Ovary (tissue), 9 donors: ENCODE data around the gene RIOX2. TPM values are rescaled to one million over a fixed set of nuclear protein-coding genes. Genes with fewer than 3 reads are reported as not detected.

ENCODE experiments used
- DNase-seq, 5 donors: peaks; one replicate each; pipeline ENCODE4 v3.0.0-alpha.2; 2019 to 2020
- H3K27ac ChIP-seq, 2 donors: fragments of 200-600 bp; one replicate each; pipeline versions ENCODE4 v1.5.1 to v1.8.0; 2019 to 2022
- H3K27me3 ChIP-seq: fragments of 200-600 bp; one replicate; pipeline ENCODE4 v1.8.0; 2022
- H3K36me3 ChIP-seq: fragments of 200-600 bp; sonication (generic); one replicate; pipeline ENCODE4 v1.5.1; 2019
- H3K4me1 ChIP-seq: one replicate; pipeline ENCODE4 v1.8.1; 2013; ENCODE audit warnings: mild to moderate bottlenecking, moderate library complexity; ENCODE audit not compliant: insufficient read depth
- H3K4me3 ChIP-seq: fragments of 200-600 bp; sonication (generic); one replicate; pipeline ENCODE4 v1.5.1; 2017
- H3K9me3 ChIP-seq, 2 donors: fragments of 200-600 bp in 1 of 2; sonication (generic) in 1 of 2; one replicate each; pipeline versions ENCODE4 v1.5.1 to v1.8.1; 2013 to 2019; ENCODE audit warnings: mild to moderate bottlenecking in 1 of 2, moderate library complexity in 1 of 2
- CTCF ChIP-seq, 3 donors: fragments of 450-650 bp in 2 of 3; fragments of 200-600 bp in 1 of 3; IDR thresholded peaks; one replicate each; pipeline versions ENCODE4 v1.5.1 to v1.8.0; 2016 to 2022; ENCODE audit warnings: antibody characterized with exemption in 3 of 3, mild to moderate bottlenecking in 1 of 3
- EP300 ChIP-seq: sonication (generic); formaldehyde crosslinking; IDR thresholded peaks from one replicate; pipeline ENCODE4 v1.6.1; 2017; ENCODE audit warnings: antibody characterized with exemption
- POLR2A ChIP-seq: fragments of 450-650 bp; IDR thresholded peaks from one replicate; pipeline ENCODE4 v1.6.1; 2017; ENCODE audit warnings: antibody characterized with exemption, mild to moderate bottlenecking, moderate library complexity
- WGBS, 3 donors: extraction: QIAGEN DNeasy Blood & Tissue Kit in 1 of 3; methylation state at CpG; one replicate each; pipeline versions ENCODE4 v1.1.5 to v1.1.7; 2013 to 2017; 5-methylcytosine and 5-hydroxymethylcytosine counted together
- intact Hi-C, 4 donors: fragments of 100-400 bp; cut with DNase I; formaldehyde crosslinking; loops; one replicate each; pipeline versions ENCODE4 v1.11.0 to v1.15.1; 2022 to 2023
- polyA plus RNA-seq, 2 donors: library from polyadenylated mRNA; stranded (reverse); fragments of 200-250 nt in 1 of 2; fragments of 350-450 nt in 1 of 2; fragmentation: Illumina TruSeq in 1 of 2; extraction: RNeasy Lipid Tissue Mini Kit (QIAGEN cat#74804) in 1 of 2; gene quantifications; one replicate each; pipeline ENCODE4 v1.2.3, GENCODE V29; 2013 to 2014
- total RNA-seq, 7 donors: library from RNA; depleted of rRNA in 2 of 7; stranded (reverse); fragments of >200 nt in 2 of 7; fragmentation: NEBNext Ultra II Directional in 3 of 7; extraction: Animal tissue kit (Norgen Biotek cat#: 25700) in 3 of 7; gene quantifications; one replicate each; pipeline versions ENCODE4 v1.1.0 to v1.2.4, GENCODE V29; 2016 to 2023
- donor health status: DM: no; HTN: no; CAD: no; lungs with moderate emphysema.
- donor health status: DM: no; HTN: no; CAD: no.
- donor health status: Bipolar disorder and iron deficiency.
- donor health status: DM: yes; HTN: yes; CAD: no.
- donor health status: DM: no; HTN: no; CAD: no.
- donor health status: DM: yes; HTN: yes; CAD: no.

The RIOX2 gene
- total and polyA plus RNA-seq, 9 donors, result 10.3 to 36.7 (median 22.7) TPM

GRCh38 chr3:97958396-97958795 is 13.8 kb downstream of the RIOX2 start:
- H3K9me3 ChIP-seq, result no peaks in the 10 kb centered on the region
- H3K27ac ChIP-seq, result no peak overlapping the region
- no peak for TF ChIP-seq EP300
- TF ChIP-seq CTCF (IDR thresholded peaks at IDR 0.05), result no peak
- no peak for TF ChIP-seq POLR2A
- DNase-seq, result no peak
- H3K4me1 ChIP-seq, result no peaks in the 10 kb centered on the region
- 59 to 74% (median 60%) methylated on average over 2 of the region's 2 CpGs for WGBS, 3 donors
- intact Hi-C loops, result no loop called here
- no peaks in the 10 kb centered on the region for H3K27me3 ChIP-seq
- H3K36me3 ChIP-seq, result no peaks in the 10 kb centered on the region
- no peak overlapping the region for H3K4me3 ChIP-seq

- DNase-seq, result no peak
- H3K27me3 ChIP-seq, result no peaks in the 10 kb centered on the region
- H3K4me1 ChIP-seq, result no peaks in the 10 kb centered on the region
- 74 to 83% (median 76%) methylated on average over 8 of the region's 8 CpGs for WGBS, 3 donors
- no peak overlapping the region for H3K4me3 ChIP-seq
- intact Hi-C loops, result no loop called here
- H3K9me3 ChIP-seq, result no peaks in the 10 kb centered on the region
- no peak for TF ChIP-seq EP300
- no peak for TF ChIP-seq CTCF (IDR thresholded peaks at IDR 0.05)
- TF ChIP-seq POLR2A, result no peak
- H3K27ac ChIP-seq, result no peak overlapping the region
- H3K36me3 ChIP-seq, result no peaks in the 10 kb centered on the region
Measured at GRCh38 chr3:97957617-97958311, 14.5 kb downstream of the RIOX2 start.

- Histone ChIP-seq H3K4me1 (no peaks in the 10 kb centered on the region), H3K4me3 (no peak overlapping the region), H3K9me3 (no peaks in the 10 kb centered on the region), H3K27me3 (no peaks in the 10 kb centered on the region), H3K27ac (no peak overlapping the region), H3K36me3 (no peaks in the 10 kb centered on the region)
- DNase-seq, result no peak
- no peak for TF ChIP-seq EP300
- no peak for TF ChIP-seq POLR2A
- TF ChIP-seq CTCF (IDR thresholded peaks at IDR 0.05), result no peak
- WGBS, 3 donors, result 85 to 91% (median 85%) methylated on average over 3 of the region's 3 CpGs
- intact Hi-C loops, result no loop called here
Measured at GRCh38 chr3:97956051-97956450, 16.2 kb downstream of the RIOX2 start.

- H3K27ac ChIP-seq, result no peak overlapping the region
- no peak overlapping the region for H3K4me3 ChIP-seq
- intact Hi-C loops, result no loop called here
- no peaks in the 10 kb centered on the region for H3K9me3 ChIP-seq
- DNase-seq, result no peak
- WGBS, 3 donors, result 89 to 91% (median 90%) methylated on average over 9 of the region's 9 CpGs
- no peaks in the 10 kb centered on the region for H3K36me3 ChIP-seq
- no peaks in the 10 kb centered on the region for H3K27me3 ChIP-seq
- TF ChIP-seq CTCF (IDR thresholded peaks at IDR 0.05) (no peak), EP300 (no peak), POLR2A (no peak)
- H3K4me1 ChIP-seq, result no peaks in the 10 kb centered on the region
Measured at GRCh38 chr3:97954228-97954827, 17.9 kb downstream of the RIOX2 start.
